Measurements from ENCODE around the gene PRKCB. TPM values are rescaled to one million over a fixed set of nuclear protein-coding genes. Genes with fewer than 3 reads are reported as not detected.

PRKCB gene
- total RNA-seq, 1 experiment from 2014 or later, result not detected

GRCh38 chr16:24188021-24188542 lies 352.3 kb downstream of the PRKCB start:
- Mint-ChIP-seq H3K9me3 (ENCODE audit: low read depth, unreplicated experiment) (no peaks in the 10 kb centered on the region), H3K4me1 (ENCODE audit: low read depth, unreplicated experiment) (no peaks in the 10 kb centered on the region), H3K27ac (ENCODE audit: unreplicated experiment) (no peak overlapping the region), H3K27me3 (ENCODE audit: unreplicated experiment) (peaks cover 69% of the 10 kb centered on the region), H3K36me3 (ENCODE audit: insufficient read depth, unreplicated experiment) (no peaks in the 10 kb centered on the region), H3K4me3 (ENCODE audit: low read depth, unreplicated experiment) (no peak overlapping the region)
- CTCF ChIA-PET, result no interaction called here
- no TSS peak for BruUV-seq (replicated peaks)
- intact Hi-C loops (cut with micrococcal nuclease; ENCODE audit: unreplicated experiment), result no loop called here
- DNase-seq, result no peak
- no peak for TF ChIP-seq CTCF (IDR thresholded peaks at IDR 0.05; ENCODE audit: unreplicated experiment)

GRCh38 chr16:24188751-24189318 lies 353.1 kb downstream of the PRKCB start:
- no peaks in the 10 kb centered on the region for H3K9me3 Mint-ChIP-seq (ENCODE audit: low read depth, unreplicated experiment)
- CTCF ChIA-PET, result interaction anchor here (0.7 kb wide), 1 partner anchor 170 kb away, joined by 4 read pairs; no protein-coding TSS in a partner anchor

GRCh38 chr16:24189941-24190340 lies 354.2 kb downstream of the PRKCB start:
- Mint-ChIP-seq H3K27me3 (ENCODE audit: unreplicated experiment) (peaks cover 83% of the 10 kb centered on the region), H3K9me3 (ENCODE audit: low read depth, unreplicated experiment) (no peaks in the 10 kb centered on the region), H3K36me3 (ENCODE audit: insufficient read depth, unreplicated experiment) (no peaks in the 10 kb centered on the region), H3K27ac (ENCODE audit: unreplicated experiment) (no peak overlapping the region), H3K4me3 (ENCODE audit: low read depth, unreplicated experiment) (no peak overlapping the region), H3K4me1 (ENCODE audit: low read depth, unreplicated experiment) (no peaks in the 10 kb centered on the region)
- TF ChIP-seq CTCF (IDR thresholded peaks at IDR 0.05; ENCODE audit: unreplicated experiment), result no peak
- intact Hi-C loops (cut with micrococcal nuclease; ENCODE audit: unreplicated experiment), result no loop called here
- no peak for DNase-seq
- no TSS peak for BruUV-seq (replicated peaks)
- CTCF ChIA-PET, result no interaction called here

More at GRCh38 chr16:24188751-24189318, 353.1 kb downstream of the PRKCB start:
- Mint-ChIP-seq H3K27ac (ENCODE audit: unreplicated experiment) (no peak overlapping the region), H3K36me3 (ENCODE audit: insufficient read depth, unreplicated experiment) (no peaks in the 10 kb centered on the region), H3K4me3 (ENCODE audit: low read depth, unreplicated experiment) (no peak overlapping the region), H3K27me3 (ENCODE audit: unreplicated experiment) (peaks cover 77% of the 10 kb centered on the region), H3K4me1 (ENCODE audit: low read depth, unreplicated experiment) (no peaks in the 10 kb centered on the region)
- intact Hi-C loops (cut with micrococcal nuclease; ENCODE audit: unreplicated experiment), result no loop called here
- DNase-seq, result no peak
- BruUV-seq (replicated peaks), result no TSS peak
- TF ChIP-seq CTCF (IDR thresholded peaks at IDR 0.05; ENCODE audit: unreplicated experiment), result no peak

DNA sequence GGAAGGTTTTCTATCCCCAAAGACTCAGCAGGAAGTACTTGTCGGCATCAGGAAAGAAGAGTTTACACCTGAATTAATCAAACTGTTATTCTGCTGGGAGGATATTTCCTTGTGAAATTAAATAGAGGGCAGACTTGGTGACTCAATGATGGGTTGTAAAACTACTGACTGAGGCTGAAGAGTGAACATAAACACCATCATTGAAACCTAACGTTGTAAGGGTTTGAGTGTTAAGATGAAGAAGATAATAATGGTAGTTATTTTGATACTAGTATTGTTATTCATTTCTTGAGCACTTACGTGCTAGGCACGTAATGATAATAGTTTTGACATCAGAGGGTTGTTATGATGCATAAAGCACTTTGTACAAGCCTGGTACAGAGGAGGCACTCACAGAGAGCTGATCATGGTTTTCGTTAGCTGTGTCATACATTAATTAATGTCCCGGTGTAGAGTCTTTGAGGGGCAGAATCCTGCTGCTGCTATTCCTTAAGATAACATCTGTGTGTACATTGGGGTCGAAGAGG lies 356.2 kb downstream of the PRKCB start:
- CTCF ChIA-PET, result no interaction called here
- H3K9me3 Mint-ChIP-seq (ENCODE audit: low read depth, unreplicated experiment), result no peaks in the 10 kb centered on the region
- BruUV-seq (replicated peaks), result no TSS peak
- H3K36me3 Mint-ChIP-seq (ENCODE audit: insufficient read depth, unreplicated experiment), result no peaks in the 10 kb centered on the region
- peaks cover 83% of the 10 kb centered on the region for H3K27me3 Mint-ChIP-seq (ENCODE audit: unreplicated experiment)
- no peak overlapping the region for H3K4me3 Mint-ChIP-seq (ENCODE audit: low read depth, unreplicated experiment)
- H3K27ac Mint-ChIP-seq (ENCODE audit: unreplicated experiment), result no peak overlapping the region
- H3K4me1 Mint-ChIP-seq (ENCODE audit: low read depth, unreplicated experiment), result no peaks in the 10 kb centered on the region
- no peak for DNase-seq
- TF ChIP-seq CTCF (IDR thresholded peaks at IDR 0.05; ENCODE audit: unreplicated experiment), result no peak
- intact Hi-C loops (cut with micrococcal nuclease; ENCODE audit: unreplicated experiment), result no loop called here
